Measurements from ENCODE around the gene SLCO4A1.

SLCO4A1 gene

GRCh38 chr20:62706344-62706743 is 64.0 kb downstream of the SLCO4A1 start:
- Histone ChIP-seq H3K4ac (ENCODE audit: low read depth in 1 of 2, low read length in 2 of 2) (no peak overlapping the region), H3K23ac (ENCODE audit: low read length in 2 of 2) (no peak overlapping the region), H3K4me1 (ENCODE audit: control insufficient read depth, insufficient read depth, low read depth, low read length) (peaks cover 42% of the 10 kb centered on the region), H2AK5ac (ENCODE audit: low read length, severe bottlenecking) (no peak overlapping the region), H2BK12ac (ENCODE audit: low read length in 2 of 2) (no peak overlapping the region), H2AFZ (ENCODE audit: low read depth, low read length) (no peak overlapping the region), H3K4me2 (ENCODE audit: low read length, poor library complexity, severe bottlenecking) (no peak overlapping the region), H3K79me1 (replicated peaks; ENCODE audit: low read length, poor library complexity, severe bottlenecking) (no peaks in the 10 kb centered on the region), H2BK15ac (ENCODE audit: low read depth, poor library complexity, severe bottlenecking) (no peak overlapping the region), H3K36me3 (ENCODE audit: control insufficient read depth in 1 of 2, insufficient read depth in 2 of 2, low read depth in 1 of 2, low read length in 2 of 2) (peaks cover 0 to 4% of the 10 kb centered on the region in 2 experiments), H2BK5ac (ENCODE audit: low read depth, low read length, poor library complexity, severe bottlenecking) (no peak overlapping the region), H3K9ac (ENCODE audit: low read length) (no peak overlapping the region), H3K9me3 (ENCODE audit: control insufficient read depth, low read length) (no peaks in the 10 kb centered on the region), H3K18ac (ENCODE audit: low read depth in 1 of 2, low read length in 2 of 2) (no peak overlapping the region), H3K14ac (ENCODE audit: low read length in 2 of 2) (no peak overlapping the region), H3K27me3 (ENCODE audit: control insufficient read depth in 1 of 2, insufficient read depth in 1 of 2, low read length in 2 of 2) (peaks cover 31 to 36% of the 10 kb centered on the region in 2 experiments), H2BK120ac (ENCODE audit: low read depth, low read length) (no peak overlapping the region), H3K27ac (ENCODE audit: low read length, poor library complexity, severe bottlenecking) (no peak overlapping the region), H4K91ac (ENCODE audit: low read length) (no peak overlapping the region), H4K8ac (ENCODE audit: low read length) (no peak overlapping the region), H3K4me3 (ENCODE audit: insufficient read depth in 1 of 2, low read depth in 1 of 2, low read length in 2 of 2) (no peak overlapping the region)
- no peak for DNase-seq
- WGBS, result 98% methylated on average over 12 of the region's 12 CpGs

GRCh38 chr20:62706857-62707256 is 64.6 kb downstream of the SLCO4A1 start:
- Histone ChIP-seq H3K14ac (ENCODE audit: low read length in 2 of 2) (no peak overlapping the region), H2AK5ac (ENCODE audit: low read length, severe bottlenecking) (no peak overlapping the region), H3K4me2 (ENCODE audit: low read length, poor library complexity, severe bottlenecking) (no peak overlapping the region), H2BK120ac (ENCODE audit: low read depth, low read length) (no peak overlapping the region), H3K79me1 (replicated peaks; ENCODE audit: low read length, poor library complexity, severe bottlenecking) (no peaks in the 10 kb centered on the region), H3K23ac (ENCODE audit: low read length in 2 of 2) (no peak overlapping the region), H2BK12ac (ENCODE audit: low read length in 2 of 2) (no peak overlapping the region), H2AFZ (ENCODE audit: low read depth, low read length) (no peak overlapping the region), H3K27me3 (ENCODE audit: control insufficient read depth in 1 of 2, insufficient read depth in 1 of 2, low read length in 2 of 2) (peaks cover 35 to 36% of the 10 kb centered on the region in 2 experiments), H3K36me3 (ENCODE audit: control insufficient read depth in 1 of 2, insufficient read depth in 2 of 2, low read depth in 1 of 2, low read length in 2 of 2) (peaks cover 0 to 4% of the 10 kb centered on the region in 2 experiments), H3K18ac (ENCODE audit: low read depth in 1 of 2, low read length in 2 of 2) (no peak overlapping the region), H3K9ac (ENCODE audit: low read length) (no peak overlapping the region), H3K4me1 (ENCODE audit: control insufficient read depth, insufficient read depth, low read depth, low read length) (peaks cover 40% of the 10 kb centered on the region), H3K4me3 (ENCODE audit: insufficient read depth in 1 of 2, low read depth in 1 of 2, low read length in 2 of 2) (no peak overlapping the region), H4K8ac (ENCODE audit: low read length) (no peak overlapping the region), H2BK15ac (ENCODE audit: low read depth, poor library complexity, severe bottlenecking) (no peak overlapping the region), H3K9me3 (ENCODE audit: control insufficient read depth, low read length) (no peaks in the 10 kb centered on the region), H3K27ac (ENCODE audit: low read length, poor library complexity, severe bottlenecking) (no peak overlapping the region), H4K91ac (ENCODE audit: low read length) (no peak overlapping the region), H3K4ac (ENCODE audit: low read depth in 1 of 2, low read length in 2 of 2) (no peak overlapping the region), H2BK5ac (ENCODE audit: low read depth, low read length, poor library complexity, severe bottlenecking) (no peak overlapping the region)
- 90% methylated on average over 12 of the region's 12 CpGs for WGBS
- DNase-seq, result no peak

GRCh38 chr20:62707276-62707920 is 65.1 kb downstream of the SLCO4A1 start:
- no peak overlapping the region for H3K14ac ChIP-seq (ENCODE audit: low read length in 2 of 2)
- peaks cover 38 to 39% of the 10 kb centered on the region in 2 experiments for H3K27me3 ChIP-seq (ENCODE audit: control insufficient read depth in 1 of 2, insufficient read depth in 1 of 2, low read length in 2 of 2)
- no peak overlapping the region for H3K4me3 ChIP-seq (ENCODE audit: insufficient read depth in 1 of 2, low read depth in 1 of 2, low read length in 2 of 2)
- no peak overlapping the region for H2BK120ac ChIP-seq (ENCODE audit: low read depth, low read length)
- H3K23ac ChIP-seq (ENCODE audit: low read length in 2 of 2), result no peak overlapping the region
- H2AFZ ChIP-seq (ENCODE audit: low read depth, low read length), result no peak overlapping the region
- peaks cover 0 to 4% of the 10 kb centered on the region in 2 experiments for H3K36me3 ChIP-seq (ENCODE audit: control insufficient read depth in 1 of 2, insufficient read depth in 2 of 2, low read depth in 1 of 2, low read length in 2 of 2)
- H3K27ac ChIP-seq (ENCODE audit: low read length, poor library complexity, severe bottlenecking), result no peak overlapping the region
- H4K91ac ChIP-seq (ENCODE audit: low read length), result no peak overlapping the region
- H4K8ac ChIP-seq (ENCODE audit: low read length), result no peak overlapping the region
- 76% methylated on average over 15 of the region's 16 CpGs for WGBS
- H3K4me1 ChIP-seq (ENCODE audit: control insufficient read depth, insufficient read depth, low read depth, low read length), result peaks cover 40% of the 10 kb centered on the region
- no peak overlapping the region for H2BK5ac ChIP-seq (ENCODE audit: low read depth, low read length, poor library complexity, severe bottlenecking)
- no peaks in the 10 kb centered on the region for H3K9me3 ChIP-seq (ENCODE audit: control insufficient read depth, low read length)
- H3K4me2 ChIP-seq (ENCODE audit: low read length, poor library complexity, severe bottlenecking), result no peak overlapping the region
- H2AK5ac ChIP-seq (ENCODE audit: low read length, severe bottlenecking), result no peak overlapping the region
- no peak overlapping the region for H3K4ac ChIP-seq (ENCODE audit: low read depth in 1 of 2, low read length in 2 of 2)
- H2BK15ac ChIP-seq (ENCODE audit: low read depth, poor library complexity, severe bottlenecking), result no peak overlapping the region
- no peak overlapping the region for H3K9ac ChIP-seq (ENCODE audit: low read length)
- H3K18ac ChIP-seq (ENCODE audit: low read depth in 1 of 2, low read length in 2 of 2), result no peak overlapping the region
- no peaks in the 10 kb centered on the region for H3K79me1 ChIP-seq (replicated peaks; ENCODE audit: low read length, poor library complexity, severe bottlenecking)
- no peak for DNase-seq
- H2BK12ac ChIP-seq (ENCODE audit: low read length in 2 of 2), result no peak overlapping the region

- no peak for DNase-seq
- Histone ChIP-seq H2BK15ac (ENCODE audit: low read depth, poor library complexity, severe bottlenecking) (no peak overlapping the region), H4K91ac (ENCODE audit: low read length) (no peak overlapping the region), H3K23ac (ENCODE audit: low read length in 2 of 2) (no peak overlapping the region), H2BK120ac (ENCODE audit: low read depth, low read length) (no peak overlapping the region), H3K9me3 (ENCODE audit: control insufficient read depth, low read length) (no peaks in the 10 kb centered on the region), H3K4me1 (ENCODE audit: control insufficient read depth, insufficient read depth, low read depth, low read length) (peaks cover 37% of the 10 kb centered on the region), H3K14ac (ENCODE audit: low read length in 2 of 2) (no peak overlapping the region), H2AK5ac (ENCODE audit: low read length, severe bottlenecking) (no peak overlapping the region), H3K9ac (ENCODE audit: low read length) (no peak overlapping the region), H3K18ac (ENCODE audit: low read depth in 1 of 2, low read length in 2 of 2) (no peak overlapping the region), H3K27me3 (ENCODE audit: control insufficient read depth in 1 of 2, insufficient read depth in 1 of 2, low read length in 2 of 2) (peaks cover 38 to 39% of the 10 kb centered on the region in 2 experiments), H2BK5ac (ENCODE audit: low read depth, low read length, poor library complexity, severe bottlenecking) (no peak overlapping the region), H2AFZ (ENCODE audit: low read depth, low read length) (no peak overlapping the region), H3K27ac (ENCODE audit: low read length, poor library complexity, severe bottlenecking) (no peak overlapping the region), H3K4ac (ENCODE audit: low read depth in 1 of 2, low read length in 2 of 2) (no peak overlapping the region), H3K4me3 (ENCODE audit: insufficient read depth in 1 of 2, low read depth in 1 of 2, low read length in 2 of 2) (peak overlapping the region; percentile 2 to 41), H2BK12ac (ENCODE audit: low read length in 2 of 2) (no peak overlapping the region), H4K8ac (ENCODE audit: low read length) (no peak overlapping the region), H3K36me3 (ENCODE audit: control insufficient read depth in 1 of 2, insufficient read depth in 2 of 2, low read depth in 1 of 2, low read length in 2 of 2) (peaks cover 0 to 4% of the 10 kb centered on the region in 2 experiments), H3K4me2 (ENCODE audit: low read length, poor library complexity, severe bottlenecking) (no peak overlapping the region), H3K79me1 (replicated peaks; ENCODE audit: low read length, poor library complexity, severe bottlenecking) (no peaks in the 10 kb centered on the region)
- WGBS, result 9% methylated on average over 15 of the region's 20 CpGs
These were observed 65.7 kb downstream of the SLCO4A1 start for GRCh38 chr20:62707921-62708521.

Measured in mesenchymal stem cell (in vitro differentiated cells and primary cell).